ENCODE data around the gene CENPP. TPM values are rescaled to one million over a fixed set of nuclear protein-coding genes. Genes with fewer than 3 reads are reported as not detected.
A peak's percentile ranks its signal among the peaks of the same experiment; 100 is the strongest.

Gene CENPP
- total RNA-seq, 1 donor from 2014 or later = 9.3 TPM

- Histone ChIP-seq H3K4me3 (no peak overlapping the region), H3K9me3 (no peaks in the 10 kb centered on the region), H3K36me3 (peaks cover 0 to 11% of the 10 kb centered on the region in 2 donors), H3K27me3 (no peaks in the 10 kb centered on the region), H3K27ac (peak overlapping the region; percentile 70), H3K4me1 (peaks cover 58% of the 10 kb centered on the region)
- no peak for DNase-seq (ENCODE audit: extremely low spot score in 2 of 2)
- intact Hi-C loops (cut with DNase I) = no loop called here
- TF ChIP-seq POLR2AphosphoS5 (IDR thresholded peaks at IDR 0.05; ENCODE audit: insufficient read depth in 1 of 2, low read depth in 1 of 2) (no peak), POLR2A (IDR thresholded peaks at IDR 0.05) (no peak), CTCF (IDR thresholded peaks at IDR 0.05) (no peak)
These were observed 282.6 kb downstream of the CENPP start for GRCh38 chr9:92608241-92608908.

- no peaks in the 10 kb centered on the region for H3K27me3 ChIP-seq
- H3K4me3 ChIP-seq = no peak overlapping the region
- H3K27ac ChIP-seq = peak overlapping the region; percentile 70
- peaks cover 0 to 11% of the 10 kb centered on the region in 2 donors for H3K36me3 ChIP-seq
- intact Hi-C loops (cut with DNase I) = no loop called here
- H3K9me3 ChIP-seq = no peaks in the 10 kb centered on the region
- TF ChIP-seq CTCF (IDR thresholded peaks at IDR 0.05) = no peak
- no peak for TF ChIP-seq POLR2A (IDR thresholded peaks at IDR 0.05)
- no peak for TF ChIP-seq POLR2AphosphoS5 (IDR thresholded peaks at IDR 0.05; ENCODE audit: insufficient read depth in 1 of 2, low read depth in 1 of 2)
- no peak for DNase-seq (ENCODE audit: extremely low spot score in 2 of 2)
- peaks cover 58% of the 10 kb centered on the region for H3K4me1 ChIP-seq
These were observed 283.2 kb downstream of the CENPP start for GRCh38 chr9:92608909-92609445.

- H3K27me3 ChIP-seq = no peaks in the 10 kb centered on the region
- intact Hi-C loops (cut with DNase I) = no loop called here
- no peak overlapping the region for H3K4me3 ChIP-seq
- H3K4me1 ChIP-seq = peaks cover 68% of the 10 kb centered on the region
- TF ChIP-seq POLR2AphosphoS5 (IDR thresholded peaks at IDR 0.05; ENCODE audit: insufficient read depth in 1 of 2, low read depth in 1 of 2) = peak in 1 of 2 donors; percentile 28
- no peak for TF ChIP-seq CTCF (IDR thresholded peaks at IDR 0.05)
- no peak for TF ChIP-seq POLR2A (IDR thresholded peaks at IDR 0.05)
- H3K36me3 ChIP-seq = peaks cover 0 to 11% of the 10 kb centered on the region in 2 donors
- no peak for DNase-seq (ENCODE audit: extremely low spot score in 2 of 2)
- no peaks in the 10 kb centered on the region for H3K9me3 ChIP-seq
- H3K27ac ChIP-seq = peak overlapping the region; percentile 70
These were observed 285.0 kb downstream of the CENPP start for GRCh38 chr9:92610470-92611420.

- DNase-seq (ENCODE audit: extremely low spot score in 2 of 2) = no peak
- peaks cover 74% of the 10 kb centered on the region for H3K4me1 ChIP-seq
- H3K27me3 ChIP-seq = no peaks in the 10 kb centered on the region
- TF ChIP-seq CTCF (IDR thresholded peaks at IDR 0.05) (no peak), POLR2A (IDR thresholded peaks at IDR 0.05) (no peak), POLR2AphosphoS5 (IDR thresholded peaks at IDR 0.05; ENCODE audit: insufficient read depth in 1 of 2, low read depth in 1 of 2) (no peak)
- H3K9me3 ChIP-seq = no peaks in the 10 kb centered on the region
- intact Hi-C loops (cut with DNase I) = no loop called here
- no peak overlapping the region for H3K4me3 ChIP-seq
- H3K36me3 ChIP-seq = peaks cover 0 to 11% of the 10 kb centered on the region in 2 donors
- H3K27ac ChIP-seq = peak overlapping the region; percentile 70
These were observed 286.0 kb downstream of the CENPP start for GRCh38 chr9:92611621-92612285.

Data from vagina (tissue), 2 donors.